Adipocyte (in vitro differentiated cells): ENCODE measurements around the gene PEAK1.

Experiments
- DNase-seq: peaks from one replicate; pipeline ENCODE4 v3.0.0-alpha.2; 2015; ENCODE audit warnings: low read depth
- H3K27me3 ChIP-seq: replicated peaks from 2 replicates; pipeline ENCODE4 v1.7.0; 2013; ENCODE audit warnings: mild to moderate bottlenecking, low read length, moderate library complexity; ENCODE audit not compliant: control insufficient read depth, insufficient read depth
- H3K36me3 ChIP-seq: 2 replicates; pipeline ENCODE4 v1.7.0; 2013; ENCODE audit warnings: low read length, mild to moderate bottlenecking, moderate library complexity; ENCODE audit not compliant: control insufficient read depth, insufficient read depth, severe bottlenecking
- H3K4me1 ChIP-seq: 2 replicates; pipeline ENCODE4 v1.7.0; 2013; ENCODE audit warnings: mild to moderate bottlenecking, low read length, moderate library complexity; ENCODE audit not compliant: control insufficient read depth, insufficient read depth
- H3K4me3 ChIP-seq: 2 replicates; pipeline ENCODE4 v1.7.0; 2013; ENCODE audit warnings: mild to moderate bottlenecking, low read length, moderate library complexity
- H3K9ac ChIP-seq: 2 replicates; pipeline ENCODE4 v1.7.0; 2013; ENCODE audit warnings: mild to moderate bottlenecking, low read length, moderate library complexity
- H3K9me3 ChIP-seq: 2 replicates; pipeline ENCODE4 v1.7.0; 2013; ENCODE audit warnings: mild to moderate bottlenecking, low read length, moderate library complexity; ENCODE audit not compliant: control insufficient read depth

The PEAK1 gene

DNA sequence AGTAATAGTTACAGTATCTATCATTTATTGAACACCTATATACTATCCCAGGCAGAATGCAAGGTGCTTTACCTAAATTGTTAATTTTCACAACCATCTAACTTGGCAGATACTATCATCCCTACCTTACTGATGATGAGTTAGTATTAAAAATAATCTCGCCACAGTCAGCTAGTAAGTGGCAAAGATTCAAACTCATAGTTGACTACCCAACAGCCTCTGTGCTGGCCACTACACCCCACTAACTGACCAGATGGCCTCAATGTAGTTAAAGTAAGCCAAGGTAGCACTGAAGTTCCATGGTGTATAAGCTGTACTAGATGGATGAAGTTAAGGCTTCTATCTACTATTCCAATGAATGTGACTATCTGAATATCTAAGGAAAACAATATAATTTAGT, 44.8 kb downstream of the PEAK1 start:
- no peak for DNase-seq

GRCh38 chr15:77373441-77373840, 46.5 kb downstream of the PEAK1 start:
- no peak overlapping the region for H3K9ac ChIP-seq
- no peak for DNase-seq
- H3K4me1 ChIP-seq = no peaks in the 10 kb centered on the region
- H3K36me3 ChIP-seq = no peaks in the 10 kb centered on the region
- H3K4me3 ChIP-seq = no peak overlapping the region
- no peaks in the 10 kb centered on the region for H3K9me3 ChIP-seq
- H3K27me3 ChIP-seq = no peaks in the 10 kb centered on the region

More for the DNA sequence above, 44.8 kb downstream of the PEAK1 start:
- no peaks in the 10 kb centered on the region for H3K9me3 ChIP-seq
- H3K36me3 ChIP-seq = no peaks in the 10 kb centered on the region
- no peak overlapping the region for H3K4me3 ChIP-seq
- H3K9ac ChIP-seq = no peak overlapping the region
- H3K4me1 ChIP-seq = no peaks in the 10 kb centered on the region
- no peaks in the 10 kb centered on the region for H3K27me3 ChIP-seq

GRCh38 chr15:77371850-77372563, 47.9 kb downstream of the PEAK1 start:
- no peak overlapping the region for H3K9ac ChIP-seq
- H3K4me3 ChIP-seq = no peak overlapping the region
- no peak for DNase-seq
- no peaks in the 10 kb centered on the region for H3K36me3 ChIP-seq
- H3K4me1 ChIP-seq = peaks cover 9% of the 10 kb centered on the region
- no peaks in the 10 kb centered on the region for H3K9me3 ChIP-seq
- no peaks in the 10 kb centered on the region for H3K27me3 ChIP-seq

DNA sequence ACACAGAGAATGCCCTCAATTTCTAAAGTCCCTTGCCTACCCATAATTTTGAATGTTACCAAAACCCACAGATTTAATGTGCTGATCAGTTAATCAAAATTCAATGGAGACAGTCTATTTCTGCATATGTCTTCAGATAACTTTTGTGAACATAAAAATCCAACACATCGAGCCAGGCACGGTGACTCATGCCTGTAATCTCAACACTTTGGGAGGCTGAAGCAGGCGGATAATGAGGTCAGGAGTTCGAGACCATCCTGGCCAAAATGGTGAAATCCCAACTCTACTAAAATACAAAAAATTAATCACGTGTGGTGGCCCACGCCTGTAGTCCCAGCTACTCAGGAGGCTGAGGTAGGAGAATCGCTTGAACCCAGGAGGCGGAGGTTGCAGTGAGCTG, 49.3 kb downstream of the PEAK1 start:
- no peak for DNase-seq
- Histone ChIP-seq H3K9me3 (no peaks in the 10 kb centered on the region), H3K36me3 (no peaks in the 10 kb centered on the region), H3K9ac (no peak overlapping the region), H3K27me3 (no peaks in the 10 kb centered on the region), H3K4me1 (peaks cover 10% of the 10 kb centered on the region), H3K4me3 (no peak overlapping the region)

- Histone ChIP-seq H3K27me3 (no peaks in the 10 kb centered on the region), H3K36me3 (no peaks in the 10 kb centered on the region), H3K4me1 (peaks cover 10% of the 10 kb centered on the region), H3K4me3 (no peak overlapping the region), H3K9ac (no peak overlapping the region), H3K9me3 (no peaks in the 10 kb centered on the region)
- no peak for DNase-seq
Observed at GRCh38 chr15:77369168-77369567, 50.7 kb downstream of the PEAK1 start.

DNA sequence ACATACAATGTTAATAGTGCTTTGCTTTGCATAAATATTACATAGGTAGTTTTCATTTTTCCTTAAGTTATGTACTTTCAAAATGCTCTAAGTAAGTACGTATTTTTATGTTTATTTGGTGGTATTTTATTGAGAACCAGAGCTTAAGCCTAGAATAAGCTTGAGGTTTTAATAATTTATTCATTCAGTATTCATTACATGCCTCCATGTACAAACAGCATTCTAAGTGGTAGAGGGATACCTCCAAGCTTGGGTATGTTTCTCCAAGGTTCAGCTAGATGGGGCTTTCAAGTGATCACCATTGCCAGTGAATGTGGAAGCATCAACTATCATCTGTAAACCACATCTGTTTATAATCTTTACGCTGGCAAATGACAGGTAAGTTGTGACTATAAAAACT, 52.3 kb downstream of the PEAK1 start:
- Histone ChIP-seq H3K4me1 (peaks cover 10% of the 10 kb centered on the region), H3K27me3 (no peaks in the 10 kb centered on the region), H3K9ac (no peak overlapping the region), H3K36me3 (peaks cover 11% of the 10 kb centered on the region), H3K9me3 (no peaks in the 10 kb centered on the region), H3K4me3 (no peak overlapping the region)
- DNase-seq = no peak

- Histone ChIP-seq H3K4me3 (no peak overlapping the region), H3K9ac (no peak overlapping the region), H3K36me3 (peaks cover 35% of the 10 kb centered on the region), H3K27me3 (no peaks in the 10 kb centered on the region), H3K4me1 (peaks cover 15% of the 10 kb centered on the region), H3K9me3 (no peaks in the 10 kb centered on the region)
- no peak for DNase-seq
Observed at GRCh38 chr15:77361456-77361855, 58.4 kb downstream of the PEAK1 start.

- H3K27me3 ChIP-seq = no peaks in the 10 kb centered on the region
- no peak overlapping the region for H3K4me3 ChIP-seq
- no peaks in the 10 kb centered on the region for H3K9me3 ChIP-seq
- DNase-seq = no peak
- H3K9ac ChIP-seq = no peak overlapping the region
- H3K36me3 ChIP-seq = peaks cover 45% of the 10 kb centered on the region
- peaks cover 20% of the 10 kb centered on the region for H3K4me1 ChIP-seq
Observed at GRCh38 chr15:77358545-77359240, 61.2 kb downstream of the PEAK1 start.

DNA sequence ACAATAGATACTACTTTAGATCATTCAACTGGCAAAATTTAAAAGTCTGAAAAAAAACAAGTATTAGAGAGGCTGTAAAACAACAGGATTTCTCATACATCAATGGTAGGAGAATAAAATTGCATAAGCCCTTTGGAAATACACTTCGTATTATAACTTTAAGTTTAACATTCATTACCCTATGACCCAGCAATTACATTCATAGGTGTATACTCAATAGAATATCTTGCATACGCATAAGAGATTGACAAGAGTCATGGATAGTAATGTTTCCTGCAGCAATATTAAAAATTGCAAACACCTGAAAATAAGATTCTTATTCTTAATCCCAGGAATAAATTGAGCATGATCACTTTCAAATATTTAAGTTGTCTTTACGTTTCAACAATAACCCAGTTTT, 63.6 kb downstream of the PEAK1 start:
- Histone ChIP-seq H3K9me3 (no peaks in the 10 kb centered on the region), H3K36me3 (peaks cover 30% of the 10 kb centered on the region), H3K9ac (no peak overlapping the region), H3K4me1 (peaks cover 27% of the 10 kb centered on the region), H3K27me3 (no peaks in the 10 kb centered on the region), H3K4me3 (no peak overlapping the region)
- DNase-seq = no peak

DNA sequence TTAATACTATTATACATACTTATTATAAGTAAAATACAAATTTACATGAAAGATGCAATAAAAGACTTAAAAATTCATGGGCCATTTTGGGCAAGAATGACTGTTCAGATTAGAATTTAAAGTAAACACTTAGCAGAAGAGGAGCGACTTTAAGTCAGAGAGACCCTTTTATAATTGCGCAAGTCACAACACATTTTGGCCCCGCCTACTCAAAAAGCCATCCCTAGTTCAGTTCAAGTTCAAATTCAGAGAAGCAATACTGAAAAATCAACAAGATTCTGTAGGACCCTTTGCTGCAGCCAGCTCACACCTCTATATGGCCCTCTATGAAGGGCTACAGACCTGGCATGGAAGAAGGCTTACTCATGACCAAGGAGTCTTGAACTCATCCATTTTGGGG, 64.6 kb downstream of the PEAK1 start:
- Histone ChIP-seq H3K9ac (no peak overlapping the region), H3K4me1 (peaks cover 27% of the 10 kb centered on the region), H3K4me3 (no peak overlapping the region), H3K27me3 (no peaks in the 10 kb centered on the region), H3K9me3 (no peaks in the 10 kb centered on the region), H3K36me3 (peaks cover 27% of the 10 kb centered on the region)
- no peak for DNase-seq

DNA sequence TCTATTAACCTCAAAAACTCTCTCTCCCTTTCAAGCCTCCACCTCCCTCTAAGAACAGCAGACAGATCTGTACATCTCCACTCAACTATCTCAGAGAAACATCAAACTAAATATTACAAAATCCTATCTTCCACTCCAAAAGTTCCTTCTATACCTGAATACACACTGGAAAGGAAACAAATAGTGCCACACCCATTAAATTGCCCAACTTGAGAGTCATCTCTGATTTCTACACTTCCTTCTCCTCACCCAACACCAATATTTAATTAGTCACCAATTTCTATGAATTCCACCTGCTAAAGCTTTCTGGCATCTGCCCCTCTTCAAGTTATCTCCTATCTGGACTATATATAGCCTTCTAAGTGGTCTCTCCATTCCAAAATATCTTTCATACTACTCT, 65.8 kb downstream of the PEAK1 start:
- H3K9ac ChIP-seq = no peak overlapping the region
- no peaks in the 10 kb centered on the region for H3K27me3 ChIP-seq
- peaks cover 20% of the 10 kb centered on the region for H3K4me1 ChIP-seq
- H3K4me3 ChIP-seq = no peak overlapping the region
- no peak for DNase-seq
- H3K36me3 ChIP-seq = peaks cover 23% of the 10 kb centered on the region
- H3K9me3 ChIP-seq = no peaks in the 10 kb centered on the region
